PC-3 (cell line): ENCODE results near the gene NEGR1. TPM values are rescaled to one million over a fixed set of nuclear protein-coding genes. Genes with fewer than 3 reads are reported as not detected.
A peak's percentile ranks its signal among the peaks of the same experiment; 100 is the strongest.

Source experiments
- ATAC-seq: fragments of 200-7000 bp; cut with Tn5 transposase; 2 replicates; pipeline ENCODE4 v1.9.1; 2020; ENCODE audit warnings: mild to moderate bottlenecking, moderate library complexity
- BruUV-seq: library from RNA; stranded (reverse); fragments of 400-500 nt; replicated peaks from 2 replicates; lab custom pipeline; 2021; lab: Mats Ljungman, UMichigan
- CTCF ChIA-PET: fragments of 300-600 bp; sonication (Branson Sonifier 250); formaldehyde crosslinking; loops from one replicate; lab custom pipeline; 2022; ENCODE audit warnings: antibody characterized with exemption; lab: Charles Lee
- POLR2A ChIA-PET: fragments of 300-600 bp; sonication (Branson Sonifier 250); formaldehyde crosslinking; loops from one replicate; lab custom pipeline; 2022; ENCODE audit warnings: antibody characterized with exemption; ENCODE audit not compliant: unreplicated experiment; lab: Charles Lee
- DNase-seq: peaks from one replicate; pipeline ENCODE4 v3.0.0-alpha.2; 2015
- H2AFZ ChIP-seq: fragments of 300-600 bp; sonication (generic); 2 replicates; pipeline ENCODE4 v1.6.0; 2016; ENCODE audit warnings: antibody characterized with exemption, low read length
- H3F3A ChIP-seq: fragments of 300-600 bp; sonication (generic); one replicate; pipeline ENCODE4 v1.6.0; 2017; ENCODE audit warnings: antibody characterized with exemption, low read length, control low read depth, mild to moderate bottlenecking; ENCODE audit not compliant: unreplicated experiment
- H3K27ac ChIP-seq: fragments of 300-600 bp; sonication (generic); 2 replicates; pipeline ENCODE4 v1.5.1; 2016; ENCODE audit warnings: mild to moderate bottlenecking, low read length
- H3K27me3 ChIP-seq: fragments of 300-600 bp; sonication (generic); 2 replicates; pipeline ENCODE4 v1.6.1; 2016; ENCODE audit warnings: low read length, mixed read lengths
- H3K36me3 ChIP-seq: fragments of 300-600 bp; sonication (generic); 2 replicates; pipeline ENCODE4 v1.6.1; 2016; ENCODE audit warnings: low read depth, mixed run types, low read length, mixed read lengths
- H3K4me1 ChIP-seq: fragments of 300-600 bp; sonication (generic); 2 replicates; pipeline ENCODE4 v1.5.1; 2016; ENCODE audit warnings: low read length; ENCODE audit not compliant: insufficient read depth
- H3K4me2 ChIP-seq: fragments of 300-600 bp; sonication (generic); 2 replicates; pipeline ENCODE4 v1.6.0; 2016; ENCODE audit warnings: low read length
- H3K4me3 ChIP-seq: fragments of 300-600 bp; sonication (generic); 2 replicates; pipeline ENCODE4 v1.5.1; 2016; ENCODE audit warnings: mild to moderate bottlenecking, low read length, mixed read lengths
- H3K79me2 ChIP-seq: fragments of 300-600 bp; sonication (generic); 2 replicates; pipeline ENCODE4 v1.6.1; 2017; ENCODE audit warnings: low read length, mixed read lengths
- H3K9ac ChIP-seq: fragments of 300-600 bp; sonication (generic); 2 replicates; pipeline ENCODE4 v1.6.0; 2016; ENCODE audit warnings: mild to moderate bottlenecking, low read length
- H3K9me2 ChIP-seq: fragments of 300-600 bp; sonication (generic); replicated peaks from 2 replicates; pipeline ENCODE4 v1.6.1; 2016; ENCODE audit warnings: mixed run types, low read length, mixed read lengths
- H3K9me3 ChIP-seq: fragments of 300-600 bp; sonication (generic); 2 replicates; pipeline ENCODE4 v1.6.1; 2016; ENCODE audit warnings: low read length, mixed read lengths
- H4K20me1 ChIP-seq: fragments of 300-600 bp; sonication (generic); 2 replicates; pipeline ENCODE4 v1.6.1; 2016; ENCODE audit warnings: low read length, mixed read lengths
- CTCF ChIP-seq: fragments of 300-600 bp; sonication (generic); conservative IDR thresholded peaks from 2 replicates; pipeline ENCODE4 v1.5.1; 2017; ENCODE audit warnings: antibody characterized with exemption, low read depth, mild to moderate bottlenecking, low read length
- EZH2 ChIP-seq: fragments of 300-600 bp; sonication (generic); IDR thresholded peaks from one replicate; pipeline ENCODE4 v1.6.1; 2017; ENCODE audit warnings: antibody characterized with exemption, mild to moderate bottlenecking, low read length; ENCODE audit not compliant: unreplicated experiment
- EZH2phosphoT487 ChIP-seq: fragments of 300-600 bp; sonication (generic); IDR thresholded peaks from 2 replicates; pipeline ENCODE4 v1.6.1; 2018; ENCODE audit warnings: mild to moderate bottlenecking, antibody characterized with exemption, low read length, borderline replicate concordance
- intact Hi-C: fragments of 100-400 bp; cut with micrococcal nuclease; formaldehyde crosslinking; loops from 2 replicates; pipeline ENCODE4 v1.9.0; 2023
- total RNA-seq: library from RNA; depleted of rRNA; stranded (reverse); fragments of >200 nt; gene quantifications from 2 replicates; pipeline ENCODE4 v1.2.3, GENCODE V29; 2014

NEGR1 gene
- total RNA-seq, 1 experiment from 2014 or later, result 3.4 TPM

- TF ChIP-seq EZH2 (no peak), CTCF (no peak), EZH2phosphoT487 (no peak)
- no peak for ATAC-seq
- intact Hi-C loops, result loop anchor here (2.0 kb wide), 1 partner anchor 27 kb away; no protein-coding TSS in a partner anchor
Measured at GRCh38 chr1:71533950-71534349, 748.4 kb downstream of the NEGR1 start.

GRCh38 chr1:71532343-71532742, 750.0 kb downstream of the NEGR1 start:
- no peaks in the 10 kb centered on the region for H3K79me2 ChIP-seq
- ChIA-PET POLR2A (no interaction called here), CTCF (no interaction called here)
- H3K27me3 ChIP-seq, result no peaks in the 10 kb centered on the region
- H3K4me2 ChIP-seq, result no peak overlapping the region
- no peak overlapping the region for H3K27ac ChIP-seq
- H3K9me2 ChIP-seq, result no peaks in the 10 kb centered on the region
- ATAC-seq (peak; percentile 79), DNase-seq (peak; percentile 16)
- H3K9ac ChIP-seq, result no peak overlapping the region
- intact Hi-C loops, result loop anchor here (2.0 kb wide), 1 partner anchor 28 kb away; no protein-coding TSS in a partner anchor
- no TSS peak for BruUV-seq
- no peaks in the 10 kb centered on the region for H3K36me3 ChIP-seq
- H3K9me3 ChIP-seq, result no peaks in the 10 kb centered on the region
- TF ChIP-seq EZH2phosphoT487 (no peak), CTCF (no peak), EZH2 (no peak)
- no peak overlapping the region for H2AFZ ChIP-seq
- no peaks in the 10 kb centered on the region for H3K4me1 ChIP-seq
- no peaks in the 10 kb centered on the region for H3F3A ChIP-seq
- H3K4me3 ChIP-seq, result no peak overlapping the region
- no peaks in the 10 kb centered on the region for H4K20me1 ChIP-seq

More at GRCh38 chr1:71533950-71534349, 748.4 kb downstream of the NEGR1 start:
- Histone ChIP-seq H3K4me3 (no peak overlapping the region), H3K9me2 (no peaks in the 10 kb centered on the region), H3K9ac (no peak overlapping the region), H3K27me3 (no peaks in the 10 kb centered on the region), H2AFZ (no peak overlapping the region), H3K4me2 (no peak overlapping the region), H3K27ac (no peak overlapping the region), H4K20me1 (no peaks in the 10 kb centered on the region), H3K79me2 (no peaks in the 10 kb centered on the region), H3K36me3 (no peaks in the 10 kb centered on the region), H3K4me1 (no peaks in the 10 kb centered on the region), H3F3A (no peaks in the 10 kb centered on the region), H3K9me3 (no peaks in the 10 kb centered on the region)
- CTCF ChIA-PET, result no interaction called here
- no TSS peak for BruUV-seq
- POLR2A ChIA-PET, result no interaction called here
- no peak for DNase-seq

GRCh38 chr1:71526824-71527223, 755.5 kb downstream of the NEGR1 start:
- ChIA-PET POLR2A (no interaction called here), CTCF (no interaction called here)
- intact Hi-C loops, result no loop called here
- DNase-seq (peak; percentile 56), ATAC-seq (peak; percentile 91)
- H2AFZ ChIP-seq, result no peak overlapping the region
- H3K9ac ChIP-seq, result no peak overlapping the region
- no peaks in the 10 kb centered on the region for H3K27me3 ChIP-seq
- H4K20me1 ChIP-seq, result no peaks in the 10 kb centered on the region
- 0 out of 2 replicates have a peak overlapping the region, but pooled peaks have one; percentile 1 for H3K4me2 ChIP-seq
- no peaks in the 10 kb centered on the region for H3K9me2 ChIP-seq
- peaks cover 7% of the 10 kb centered on the region for H3K4me1 ChIP-seq
- H3K9me3 ChIP-seq, result no peaks in the 10 kb centered on the region
- no TSS peak for BruUV-seq
- no peak overlapping the region for H3K4me3 ChIP-seq
- TF ChIP-seq EZH2, result no peak
- TF ChIP-seq CTCF, result no peak
- no peak for TF ChIP-seq EZH2phosphoT487
- H3F3A ChIP-seq, result no peaks in the 10 kb centered on the region
- no peaks in the 10 kb centered on the region for H3K79me2 ChIP-seq
- H3K27ac ChIP-seq, result peak overlapping the region; percentile 18
- no peaks in the 10 kb centered on the region for H3K36me3 ChIP-seq
